Subcutaneous adipose tissue (tissue), 4 donors: ENCODE results near the gene TMEM229B. TPM values are rescaled to one million over a fixed set of nuclear protein-coding genes. Genes with fewer than 3 reads are reported as not detected.

Experiments
- CTCF ChIP-seq: fragments of 450-650 bp; IDR thresholded peaks from one replicate; pipeline ENCODE4 v1.5.1; 2016; ENCODE audit warnings: low read depth, mild to moderate bottlenecking, control low read depth, antibody characterized with exemption, moderate library complexity
- total RNA-seq, 4 donors: library from RNA; depleted of rRNA; stranded (reverse); fragments of >200 nt; gene quantifications; one replicate each; pipeline ENCODE4 v1.1.0, GENCODE V29; 2016

The TMEM229B gene
- total RNA-seq, 4 donors from 2014 or later: 1.4 to 10.2 (median 2.2) TPM; not detected in 1

GRCh38 chr14:67505254-67505653, 16.7 kb upstream of the TMEM229B start:
- no peak for TF ChIP-seq CTCF

GRCh38 chr14:67503331-67503730, 14.8 kb upstream of the TMEM229B start:
- no peak for TF ChIP-seq CTCF

DNA sequence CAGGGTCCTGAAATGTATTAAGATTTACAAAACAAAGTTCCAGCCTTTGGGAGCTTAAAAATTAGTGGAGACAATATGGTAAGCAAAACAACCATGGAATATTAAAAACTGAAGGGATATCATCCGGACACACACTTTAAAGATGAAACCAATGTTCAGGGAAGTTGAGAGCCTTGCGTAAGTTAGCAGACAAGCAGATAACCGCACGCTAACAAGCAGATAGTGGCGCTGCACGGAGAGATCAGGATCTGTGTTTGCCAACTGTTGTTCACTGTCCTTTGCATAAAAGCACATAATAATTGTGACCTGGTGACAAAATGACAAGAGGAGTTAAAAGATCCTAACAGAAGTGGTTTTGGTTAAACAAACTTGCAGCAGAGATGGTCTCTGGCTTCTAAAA, 14.3 kb upstream of the TMEM229B start:
- TF ChIP-seq CTCF: no peak

DNA sequence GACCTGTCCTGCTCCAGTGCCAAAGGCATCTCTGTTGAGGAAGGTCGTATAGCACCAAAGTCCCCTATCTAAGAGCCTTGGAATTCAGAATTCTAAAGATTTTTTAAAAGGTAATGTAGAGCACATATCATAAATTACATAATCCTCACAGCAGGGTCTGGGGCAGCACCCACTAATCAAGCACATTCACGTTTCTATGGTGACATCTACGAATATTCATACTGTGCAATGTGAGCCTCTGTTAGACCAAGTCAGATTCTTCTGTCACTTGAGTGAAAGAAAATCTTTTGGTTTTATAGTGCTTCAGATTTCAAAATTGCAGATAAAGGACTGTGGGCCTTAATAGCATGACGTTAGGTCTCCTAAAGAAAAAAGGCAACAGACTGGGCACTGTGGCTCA, 13.1 kb upstream of the TMEM229B start:
- no peak for TF ChIP-seq CTCF

GRCh38 chr14:67500981-67501380, 12.5 kb upstream of the TMEM229B start:
- TF ChIP-seq CTCF: no peak

DNA sequence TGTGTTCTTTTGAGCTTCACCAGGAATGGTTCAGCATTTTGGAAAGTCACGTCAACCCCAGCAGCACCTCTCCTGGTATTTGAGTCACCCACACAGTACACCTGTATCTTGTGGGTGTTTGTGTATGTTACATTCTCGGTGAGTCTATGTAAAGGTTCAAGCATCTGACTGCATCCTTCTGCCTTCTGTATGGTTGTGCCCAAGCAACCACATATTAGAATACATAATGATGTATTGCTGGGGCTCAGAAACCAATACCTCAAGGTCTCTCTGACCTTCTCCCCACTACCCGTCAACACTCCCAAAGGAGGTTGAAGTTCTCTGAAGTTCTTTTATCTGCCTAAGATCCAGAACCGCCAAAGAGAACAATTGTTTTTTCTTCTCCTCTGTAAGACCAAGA, 9.2 kb upstream of the TMEM229B start:
- no peak for TF ChIP-seq CTCF

DNA sequence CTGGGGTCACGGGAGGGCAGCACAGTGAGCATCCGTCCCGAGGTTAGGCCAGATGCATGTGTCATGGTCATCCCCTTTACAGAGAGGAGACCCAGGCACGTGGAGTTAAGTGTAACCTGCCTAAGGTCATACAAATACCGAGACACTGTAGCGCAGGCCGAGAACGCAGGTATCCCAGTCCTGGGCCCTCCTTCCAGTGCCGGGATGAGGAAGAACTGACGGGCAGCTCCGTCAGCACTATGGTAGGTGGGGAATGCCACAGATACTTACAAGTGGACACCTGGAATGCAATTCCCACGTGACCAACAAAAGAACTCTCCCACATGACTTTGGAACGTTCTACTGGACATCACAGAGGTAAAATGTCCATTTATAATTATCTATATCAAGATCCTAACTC, 8.7 kb upstream of the TMEM229B start:
- TF ChIP-seq CTCF: no peak
